ENCODE results near the gene RPIA. TPM values are rescaled to one million over a fixed set of nuclear protein-coding genes. Genes with fewer than 3 reads are reported as not detected.

Gene RPIA
- total and polyA plus RNA-seq, 4 donors, result 0.88 to 29.4 (median 3.1) TPM

- no peak overlapping the region for H3K27ac ChIP-seq (ENCODE audit: low read depth in 1 of 2, low read length in 2 of 2)
- H3K9me3 ChIP-seq (ENCODE audit: control insufficient read depth in 4 of 4, low read length in 3 of 4), result no peaks in the 10 kb centered on the region
- no peak overlapping the region for H3K9ac ChIP-seq (ENCODE audit: low read depth in 1 of 2, low read length in 2 of 2)
- peaks cover 0 to 7% (median 2%) of the 10 kb centered on the region in 4 donors for H3K36me3 ChIP-seq (ENCODE audit: control insufficient read depth in 4 of 4, insufficient read depth in 3 of 4, low read depth in 1 of 4, low read length in 3 of 4)
- H3K27me3 ChIP-seq (ENCODE audit: control insufficient read depth in 4 of 4, insufficient read depth in 4 of 4, low read length in 3 of 4), result no peaks in the 10 kb centered on the region
- 80% methylated on average over 2 of the region's 2 CpGs for WGBS
- no peak overlapping the region for H3K4me3 ChIP-seq (ENCODE audit: low read depth in 1 of 3, low read length in 3 of 3)
- TF ChIP-seq GABPA (IDR thresholded peaks at IDR 0.05 in 1 of 2, conservative IDR thresholded peaks at IDR 0.05 in 1 of 2) (no peak), REST (IDR thresholded peaks at IDR 0.05) (no peak), FOXA1 (IDR thresholded peaks at IDR 0.05) (no peak), JUND (IDR thresholded peaks at IDR 0.05) (no peak), NR2F2 (IDR thresholded peaks at IDR 0.05) (no peak), HNF4A (conservative IDR thresholded peaks at IDR 0.05) (no peak)
- TF ChIP-seq, protein P1, sequence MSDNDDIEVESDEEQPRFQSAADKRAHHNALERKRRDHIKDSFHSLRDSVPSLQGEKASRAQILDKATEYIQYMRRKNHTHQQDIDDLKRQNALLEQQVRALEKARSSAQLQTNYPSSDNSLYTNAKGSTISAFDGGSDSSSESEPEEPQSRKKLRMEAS (IDR thresholded peaks at IDR 0.05), result no peak
- TF ChIP-seq, protein P2, sequence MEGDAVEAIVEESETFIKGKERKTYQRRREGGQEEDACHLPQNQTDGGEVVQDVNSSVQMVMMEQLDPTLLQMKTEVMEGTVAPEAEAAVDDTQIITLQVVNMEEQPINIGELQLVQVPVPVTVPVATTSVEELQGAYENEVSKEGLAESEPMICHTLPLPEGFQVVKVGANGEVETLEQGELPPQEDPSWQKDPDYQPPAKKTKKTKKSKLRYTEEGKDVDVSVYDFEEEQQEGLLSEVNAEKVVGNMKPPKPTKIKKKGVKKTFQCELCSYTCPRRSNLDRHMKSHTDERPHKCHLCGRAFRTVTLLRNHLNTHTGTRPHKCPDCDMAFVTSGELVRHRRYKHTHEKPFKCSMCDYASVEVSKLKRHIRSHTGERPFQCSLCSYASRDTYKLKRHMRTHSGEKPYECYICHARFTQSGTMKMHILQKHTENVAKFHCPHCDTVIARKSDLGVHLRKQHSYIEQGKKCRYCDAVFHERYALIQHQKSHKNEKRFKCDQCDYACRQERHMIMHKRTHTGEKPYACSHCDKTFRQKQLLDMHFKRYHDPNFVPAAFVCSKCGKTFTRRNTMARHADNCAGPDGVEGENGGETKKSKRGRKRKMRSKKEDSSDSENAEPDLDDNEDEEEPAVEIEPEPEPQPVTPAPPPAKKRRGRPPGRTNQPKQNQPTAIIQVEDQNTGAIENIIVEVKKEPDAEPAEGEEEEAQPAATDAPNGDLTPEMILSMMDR (IDR thresholded peaks at IDR 0.05; ENCODE audit: low read depth, low read length, missing input control), result no peak
- DNase-seq (ENCODE audit: low spot score), result no peak
- no peaks in the 10 kb centered on the region for H3K4me1 ChIP-seq (ENCODE audit: control insufficient read depth in 4 of 4, insufficient read depth in 4 of 4, low read length in 3 of 4)
These were observed 15.5 kb downstream of the RPIA start for GRCh38 chr2:88707003-88707402.

GRCh38 chr2:88709181-88709631 lies 17.7 kb downstream of the RPIA start:
- H3K9ac ChIP-seq (ENCODE audit: low read depth in 1 of 2, low read length in 2 of 2), result no peak overlapping the region

More at GRCh38 chr2:88709181-88709631, 17.7 kb downstream of the RPIA start:
- Histone ChIP-seq H3K36me3 (ENCODE audit: control insufficient read depth in 4 of 4, insufficient read depth in 3 of 4, low read depth in 1 of 4, low read length in 3 of 4) (peaks cover 0 to 2% (median 0%) of the 10 kb centered on the region in 4 donors), H3K27ac (ENCODE audit: low read depth in 1 of 2, low read length in 2 of 2) (no peak overlapping the region), H3K4me3 (ENCODE audit: low read depth in 1 of 3, low read length in 3 of 3) (no peak overlapping the region), H3K9me3 (ENCODE audit: control insufficient read depth in 4 of 4, low read length in 3 of 4) (no peaks in the 10 kb centered on the region), H3K27me3 (ENCODE audit: control insufficient read depth in 4 of 4, insufficient read depth in 4 of 4, low read length in 3 of 4) (no peaks in the 10 kb centered on the region), H3K4me1 (ENCODE audit: control insufficient read depth in 4 of 4, insufficient read depth in 4 of 4, low read length in 3 of 4) (no peaks in the 10 kb centered on the region)
- 96% methylated on average over 4 of the region's 4 CpGs for WGBS
- no peak for TF ChIP-seq HNF4G (IDR thresholded peaks at IDR 0.05)
- no peak for TF ChIP-seq HNF4A (conservative IDR thresholded peaks at IDR 0.05)
- no peak for TF ChIP-seq TAF1 (conservative IDR thresholded peaks at IDR 0.05)
- no peak for TF ChIP-seq FOXA2 (IDR thresholded peaks at IDR 0.05)
- TF ChIP-seq EGR1 (IDR thresholded peaks at IDR 0.05; ENCODE audit: low read depth in 2 of 2), result no peak
- no peak for TF ChIP-seq ZBTB33 (IDR thresholded peaks at IDR 0.05)
- TF ChIP-seq SP1 (IDR thresholded peaks at IDR 0.05), result no peak
- no peak for TF ChIP-seq GABPA (IDR thresholded peaks at IDR 0.05 in 1 of 2, conservative IDR thresholded peaks at IDR 0.05 in 1 of 2)
- TF ChIP-seq, protein P1 (IDR thresholded peaks at IDR 0.05), result no peak
- TF ChIP-seq REST (IDR thresholded peaks at IDR 0.05), result no peak
- TF ChIP-seq YY1 (IDR thresholded peaks at IDR 0.05), result no peak
- no peak for TF ChIP-seq JUND (IDR thresholded peaks at IDR 0.05)
- TF ChIP-seq FOXA1 (IDR thresholded peaks at IDR 0.05), result no peak
- TF ChIP-seq, protein P2 (IDR thresholded peaks at IDR 0.05; ENCODE audit: low read depth, low read length, missing input control), result no peak
- no peak for TF ChIP-seq RXRA (IDR thresholded peaks at IDR 0.05)
- DNase-seq (ENCODE audit: low spot score), result no peak

Data from liver (tissue), 9 donors.